GM19025 (cell line): Measurements from ENCODE around the gene KIR3DL1.
"Not testable (repeated sequence)": the region's sequence is repeated elsewhere in the genome, so short reads cannot be mapped to it uniquely, and the experiment has no call there.

Experiments used
- ATAC-seq: cut with Tn5 transposase; IDR thresholded peaks from one replicate; pipeline ENCODE4 v1.9.1; 2021; ENCODE audit warnings: mild to moderate bottlenecking, low read depth, moderate library complexity; ENCODE audit not compliant: unreplicated experiment

Gene KIR3DL1

GRCh38 chr19:54816251-54816650 lies at the start of gene KIR3DL1:
Gene KIR3DL1, plus strand, starts transcription at chr19:54816468.
- not testable (repeated sequence) for ATAC-seq

- not testable (repeated sequence) for ATAC-seq
These were observed 46.6 kb upstream of the KIR3DL1 start, which contains the start of gene KIR2DL1 for GRCh38 chr19:54769646-54770045. Gene KIR2DL1, plus strand, starts transcription at chr19:54769793. Its CDS starts 58 bp downstream, at chr19:54769851.

- ATAC-seq = not testable (repeated sequence)
These were observed 45.8 kb upstream of the KIR3DL1 start for GRCh38 chr19:54770511-54770910.

- not testable (repeated sequence) for ATAC-seq
These were observed 45.0 kb upstream of the KIR3DL1 start for GRCh38 chr19:54771018-54771960.

GRCh38 chr19:54772666-54773065 lies 43.6 kb upstream of the KIR3DL1 start:
- ATAC-seq = not testable (repeated sequence)

- ATAC-seq = not testable (repeated sequence)
These were observed 41.0 kb upstream of the KIR3DL1 start for GRCh38 chr19:54775095-54775815.

- ATAC-seq = not testable (repeated sequence)
These were observed 40.4 kb upstream of the KIR3DL1 start for GRCh38 chr19:54775830-54776229.

- ATAC-seq = not testable (repeated sequence)
These were observed 38.4 kb upstream of the KIR3DL1 start for GRCh38 chr19:54777851-54778250.

GRCh38 chr19:54778896-54779295 lies 37.4 kb upstream of the KIR3DL1 start:
- ATAC-seq = not testable (repeated sequence)

- ATAC-seq = not testable (repeated sequence)
These were observed 33.4 kb upstream of the KIR3DL1 start for GRCh38 chr19:54782916-54783315.

GRCh38 chr19:54786091-54786723 lies 30.1 kb upstream of the KIR3DL1 start:
- ATAC-seq = not testable (repeated sequence)

GRCh38 chr19:54788154-54788553 lies 28.1 kb upstream of the KIR3DL1 start:
- not testable (repeated sequence) for ATAC-seq

GRCh38 chr19:54790711-54791110 lies 25.6 kb upstream of the KIR3DL1 start:
- ATAC-seq = no peak

- ATAC-seq = no peak
These were observed 24.8 kb upstream of the KIR3DL1 start for GRCh38 chr19:54791476-54791875.

- ATAC-seq = no peak
These were observed 23.5 kb upstream of the KIR3DL1 start for GRCh38 chr19:54792814-54793213.

- ATAC-seq = no peak
These were observed 20.5 kb upstream of the KIR3DL1 start for GRCh38 chr19:54795758-54796157.

- no peak for ATAC-seq
These were observed 12.9 kb upstream of the KIR3DL1 start, which contains the start of gene KIR2DL4 for GRCh38 chr19:54803410-54803809. Gene KIR2DL4, plus strand, starts transcription at chr19:54803610. Its CDS starts 42 bp downstream, at chr19:54803652.

- no peak for ATAC-seq
These were observed 12.2 kb upstream of the KIR3DL1 start for GRCh38 chr19:54804101-54804500.

- no peak for ATAC-seq
These were observed 11.7 kb upstream of the KIR3DL1 start for GRCh38 chr19:54804571-54804970.

- ATAC-seq = no peak
These were observed 10.4 kb upstream of the KIR3DL1 start for GRCh38 chr19:54805665-54806515.
